Measurements from ENCODE around the gene NAAA.

Gene NAAA

GRCh38 chr4:75881476-75881875 lies 59.3 kb downstream of the NAAA start:
- Histone ChIP-seq H3K9me2 (replicated peaks; ENCODE audit: control insufficient read depth, low read length) (no peaks in the 10 kb centered on the region), H3K36me3 (ENCODE audit: control insufficient read depth, low read length) (no peaks in the 10 kb centered on the region), H3K27me3 (ENCODE audit: control insufficient read depth, low read length) (0 out of 2 replicates have a peak, but pooled peaks cover 5% of the 10 kb centered on the region), H3K9me3 (ENCODE audit: control insufficient read depth, insufficient read depth, low read length) (no peaks in the 10 kb centered on the region), H3K79me2 (ENCODE audit: control insufficient read depth, low read length) (no peaks in the 10 kb centered on the region), H3K4me1 (ENCODE audit: control insufficient read depth, low read length) (no peaks in the 10 kb centered on the region), H3F3A (ENCODE audit: control insufficient read depth, insufficient read depth) (no peaks in the 10 kb centered on the region), H3K27ac (ENCODE audit: low read depth, low read length) (no peak overlapping the region), H3K4me3 (ENCODE audit: low read length) (no peak overlapping the region), H4K20me1 (ENCODE audit: control insufficient read depth, insufficient read depth, low read depth, low read length) (no peaks in the 10 kb centered on the region), H3K4me2 (ENCODE audit: low read length) (no peak overlapping the region)
- TF ChIP-seq CTCF (IDR thresholded peaks at IDR 0.05; ENCODE audit: low read depth, low read length, poor library complexity, severe bottlenecking) (no peak), EZH2phosphoT487 (IDR thresholded peaks at IDR 0.05; ENCODE audit: borderline replicate concordance, low read length) (no peak)

GRCh38 chr4:75880278-75880677 lies 60.5 kb downstream of the NAAA start:
- no peaks in the 10 kb centered on the region for H3K36me3 ChIP-seq (ENCODE audit: control insufficient read depth, low read length)
- no peaks in the 10 kb centered on the region for H4K20me1 ChIP-seq (ENCODE audit: control insufficient read depth, insufficient read depth, low read depth, low read length)
- H3K9me2 ChIP-seq (replicated peaks; ENCODE audit: control insufficient read depth, low read length) = no peaks in the 10 kb centered on the region
- no peak overlapping the region for H3K27ac ChIP-seq (ENCODE audit: low read depth, low read length)
- H3K4me2 ChIP-seq (ENCODE audit: low read length) = no peak overlapping the region
- H3F3A ChIP-seq (ENCODE audit: control insufficient read depth, insufficient read depth) = no peaks in the 10 kb centered on the region
- no peak overlapping the region for H3K4me3 ChIP-seq (ENCODE audit: low read length)
- H3K27me3 ChIP-seq (ENCODE audit: control insufficient read depth, low read length) = 0 out of 2 replicates have a peak, but pooled peaks cover 5% of the 10 kb centered on the region
- H3K4me1 ChIP-seq (ENCODE audit: control insufficient read depth, low read length) = no peaks in the 10 kb centered on the region
- H3K9me3 ChIP-seq (ENCODE audit: control insufficient read depth, insufficient read depth, low read length) = no peaks in the 10 kb centered on the region
- no peaks in the 10 kb centered on the region for H3K79me2 ChIP-seq (ENCODE audit: control insufficient read depth, low read length)
- TF ChIP-seq EZH2phosphoT487 (IDR thresholded peaks at IDR 0.05; ENCODE audit: borderline replicate concordance, low read length) (no peak), CTCF (IDR thresholded peaks at IDR 0.05; ENCODE audit: low read depth, low read length, poor library complexity, severe bottlenecking) (no peak)

- Histone ChIP-seq H3K4me3 (ENCODE audit: low read length) (no peak overlapping the region), H3K4me1 (ENCODE audit: control insufficient read depth, low read length) (no peaks in the 10 kb centered on the region), H4K20me1 (ENCODE audit: control insufficient read depth, insufficient read depth, low read depth, low read length) (no peaks in the 10 kb centered on the region), H3K79me2 (ENCODE audit: control insufficient read depth, low read length) (no peaks in the 10 kb centered on the region), H3K27ac (ENCODE audit: low read depth, low read length) (no peak overlapping the region), H3K27me3 (ENCODE audit: control insufficient read depth, low read length) (0 out of 2 replicates have a peak, but pooled peaks cover 5% of the 10 kb centered on the region), H3K9me2 (replicated peaks; ENCODE audit: control insufficient read depth, low read length) (no peaks in the 10 kb centered on the region), H3K4me2 (ENCODE audit: low read length) (no peak overlapping the region), H3K9me3 (ENCODE audit: control insufficient read depth, insufficient read depth, low read length) (no peaks in the 10 kb centered on the region), H3K36me3 (ENCODE audit: control insufficient read depth, low read length) (no peaks in the 10 kb centered on the region), H3F3A (ENCODE audit: control insufficient read depth, insufficient read depth) (no peaks in the 10 kb centered on the region)
- TF ChIP-seq EZH2phosphoT487 (IDR thresholded peaks at IDR 0.05; ENCODE audit: borderline replicate concordance, low read length) (no peak), CTCF (IDR thresholded peaks at IDR 0.05; ENCODE audit: low read depth, low read length, poor library complexity, severe bottlenecking) (no peak)
Observed at GRCh38 chr4:75878246-75878756, 62.5 kb downstream of the NAAA start.
